Measurements from ENCODE around the gene TFDP2. TPM values are rescaled to one million over a fixed set of nuclear protein-coding genes. Genes with fewer than 3 reads are reported as not detected.
"Not testable (repeated sequence)": the region's sequence is repeated elsewhere in the genome, so short reads cannot be mapped to it uniquely, and the experiment has no call there.

TFDP2 gene
- total RNA-seq, 2 donors from 2014 or later, result 22.1 to 31.9 TPM

GRCh38 chr3:141986548-141987107 is 162.7 kb downstream of the TFDP2 start:
- ATAC-seq, result no peak
- H3K9me3 ChIP-seq (ENCODE audit: control insufficient read depth, low read length, poor library complexity, severe bottlenecking), result no peaks in the 10 kb centered on the region
- Mint-ChIP-seq H3K27me3 (no peaks in the 10 kb centered on the region), H3K4me1 (peaks cover 3% of the 10 kb centered on the region), H3K4me3 (no peak overlapping the region), H3K36me3 (ENCODE audit: low read depth) (peaks cover 4% of the 10 kb centered on the region), H3K27ac (no peak overlapping the region)
- no peak for DNase-seq

DNA sequence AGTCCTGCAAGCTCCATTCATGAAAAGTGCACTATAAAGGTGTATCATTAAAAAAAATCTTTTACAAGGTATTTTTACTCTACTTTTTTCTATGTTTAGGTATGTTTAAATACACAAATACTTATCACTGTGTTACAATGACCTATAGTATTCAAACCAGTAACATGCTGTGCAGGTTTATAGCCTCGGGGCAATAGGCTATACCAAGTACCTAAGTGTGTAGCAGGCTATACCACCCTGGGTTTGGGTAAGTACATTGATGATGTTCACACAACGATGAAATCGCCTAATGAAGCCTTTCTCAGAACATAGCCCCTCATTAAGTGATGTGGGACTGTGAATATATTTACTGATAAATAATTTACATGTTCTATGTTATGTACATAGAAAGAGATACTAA is 168.3 kb downstream of the TFDP2 start:
- DNase-seq (no peak), ATAC-seq (no peak)
- no peaks in the 10 kb centered on the region for H3K27me3 Mint-ChIP-seq
- peaks cover 8% of the 10 kb centered on the region for H3K36me3 Mint-ChIP-seq (ENCODE audit: low read depth)
- no peaks in the 10 kb centered on the region for H3K4me1 Mint-ChIP-seq
- no peak overlapping the region for H3K27ac Mint-ChIP-seq
- no peaks in the 10 kb centered on the region for H3K9me3 ChIP-seq (ENCODE audit: control insufficient read depth, low read length, poor library complexity, severe bottlenecking)
- no peak overlapping the region for H3K4me3 Mint-ChIP-seq

DNA sequence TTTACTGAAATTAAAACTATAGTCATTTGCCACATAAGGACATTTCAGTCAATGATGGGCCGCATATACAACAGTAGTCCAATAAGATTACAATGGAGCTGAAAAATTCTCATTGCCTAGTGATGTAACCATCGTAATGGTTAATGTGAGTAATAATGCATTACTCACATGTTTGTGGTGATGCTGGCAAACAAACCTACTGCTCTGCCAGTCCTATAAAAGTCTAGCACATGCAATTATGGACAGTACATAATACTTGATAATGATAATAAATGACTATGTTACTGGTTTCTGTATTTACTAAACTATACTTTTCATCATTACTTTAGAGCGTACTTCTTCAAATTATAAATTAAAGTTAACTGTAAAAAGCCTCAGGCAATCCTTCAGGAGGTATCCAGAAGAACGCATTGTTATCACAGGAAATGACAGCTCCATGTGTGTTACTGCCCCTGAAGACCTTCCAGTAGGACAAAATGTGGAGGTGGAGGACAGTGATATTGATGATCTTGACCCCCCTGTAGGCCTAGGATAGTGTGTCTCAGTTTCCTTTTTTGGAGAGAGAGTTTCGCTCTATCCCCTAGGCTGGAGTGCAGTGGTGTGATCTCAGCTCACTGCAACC is 170.2 kb downstream of the TFDP2 start:
- Mint-ChIP-seq H3K27me3 (no peaks in the 10 kb centered on the region), H3K27ac (no peak overlapping the region), H3K4me3 (no peak overlapping the region), H3K4me1 (no peaks in the 10 kb centered on the region), H3K36me3 (ENCODE audit: low read depth) (peaks cover 8% of the 10 kb centered on the region)
- no peaks in the 10 kb centered on the region for H3K9me3 ChIP-seq (ENCODE audit: control insufficient read depth, low read length, poor library complexity, severe bottlenecking)
- DNase-seq (no peak), ATAC-seq (no peak)

GRCh38 chr3:141974777-141975176 is 174.6 kb downstream of the TFDP2 start:
- not testable (repeated sequence) for H3K27me3 Mint-ChIP-seq; H3K36me3 Mint-ChIP-seq (ENCODE audit: low read depth); H3K4me1 Mint-ChIP-seq; H3K4me3 Mint-ChIP-seq; H3K9me3 ChIP-seq (ENCODE audit: control insufficient read depth, low read length, poor library complexity, severe bottlenecking); H3K27ac Mint-ChIP-seq; ATAC-seq; DNase-seq

- Mint-ChIP-seq H3K36me3 (ENCODE audit: low read depth) (peaks cover 4% of the 10 kb centered on the region), H3K27ac (no peak overlapping the region), H3K27me3 (no peaks in the 10 kb centered on the region), H3K4me3 (no peak overlapping the region), H3K4me1 (no peaks in the 10 kb centered on the region)
- ATAC-seq (no peak), DNase-seq (no peak)
- H3K9me3 ChIP-seq (ENCODE audit: control insufficient read depth, low read length, poor library complexity, severe bottlenecking), result no peaks in the 10 kb centered on the region
These were observed 176.9 kb downstream of the TFDP2 start for GRCh38 chr3:141972399-141972798.

- Mint-ChIP-seq H3K4me3 (no peak overlapping the region), H3K27me3 (no peaks in the 10 kb centered on the region), H3K27ac (no peak overlapping the region), H3K4me1 (no peaks in the 10 kb centered on the region), H3K36me3 (ENCODE audit: low read depth) (peaks cover 4% of the 10 kb centered on the region)
- no peaks in the 10 kb centered on the region for H3K9me3 ChIP-seq (ENCODE audit: control insufficient read depth, low read length, poor library complexity, severe bottlenecking)
- no peak for DNase-seq
- no peak for ATAC-seq
These were observed 177.8 kb downstream of the TFDP2 start for GRCh38 chr3:141971571-141971970.

GRCh38 chr3:141969711-141970110 is 179.6 kb downstream of the TFDP2 start:
- Mint-ChIP-seq H3K4me3 (no peak overlapping the region), H3K27me3 (no peaks in the 10 kb centered on the region), H3K4me1 (peaks cover 2% of the 10 kb centered on the region), H3K36me3 (ENCODE audit: low read depth) (no peaks in the 10 kb centered on the region), H3K27ac (no peak overlapping the region)
- DNase-seq (no peak), ATAC-seq (no peak)
- no peaks in the 10 kb centered on the region for H3K9me3 ChIP-seq (ENCODE audit: control insufficient read depth, low read length, poor library complexity, severe bottlenecking)

DNA sequence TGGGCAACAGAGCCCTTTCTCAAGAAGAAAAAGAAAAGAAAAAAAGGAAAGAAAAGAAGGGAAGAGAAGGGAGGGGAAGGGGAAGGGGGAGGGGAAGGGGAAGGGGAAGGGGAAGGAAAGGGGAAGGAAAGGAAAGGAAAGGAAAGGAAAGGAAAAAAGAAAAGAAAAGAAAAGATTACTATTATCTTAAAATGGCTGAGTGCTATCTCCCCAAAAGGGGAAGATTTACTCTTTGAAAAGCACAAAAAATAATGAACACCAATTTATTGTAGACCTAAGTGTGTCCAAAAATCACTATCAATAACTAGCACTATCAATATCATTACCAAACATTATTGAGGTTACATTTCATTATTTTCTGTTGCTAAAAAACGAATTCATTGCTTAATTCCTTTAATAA is 183.9 kb downstream of the TFDP2 start:
- Mint-ChIP-seq H3K4me1 (peaks cover 2% of the 10 kb centered on the region), H3K27ac (no peak overlapping the region)
- ATAC-seq, result no peak

DNA sequence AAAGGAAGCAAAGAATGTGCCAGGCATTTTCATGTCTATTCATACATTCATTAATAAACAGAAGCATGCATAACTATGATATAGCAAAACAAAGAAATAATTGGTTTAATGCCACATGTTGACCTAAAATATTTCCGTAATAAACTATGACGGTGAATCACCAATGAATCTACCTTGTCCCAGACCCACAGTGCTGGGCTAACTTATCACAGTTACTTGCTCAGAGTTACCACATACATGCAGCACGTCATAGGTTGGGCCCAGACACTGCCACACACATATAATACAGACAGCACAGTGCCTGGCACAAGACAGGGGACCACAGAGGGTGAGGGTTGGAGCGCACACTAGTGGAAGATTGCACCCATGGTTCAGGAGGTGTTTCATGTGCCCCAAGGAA is 186.0 kb downstream of the TFDP2 start:
- DNase-seq (no peak), ATAC-seq (no peak)
- H3K4me3 Mint-ChIP-seq, result no peak overlapping the region
- no peaks in the 10 kb centered on the region for H3K36me3 Mint-ChIP-seq (ENCODE audit: low read depth)
- no peak overlapping the region for H3K27ac Mint-ChIP-seq
- H3K4me1 Mint-ChIP-seq, result peaks cover 2% of the 10 kb centered on the region
- no peaks in the 10 kb centered on the region for H3K27me3 Mint-ChIP-seq
- H3K9me3 ChIP-seq (ENCODE audit: control insufficient read depth, low read length, poor library complexity, severe bottlenecking), result no peaks in the 10 kb centered on the region

More for the DNA sequence above, 183.9 kb downstream of the TFDP2 start:
- DNase-seq, result no peak
- Mint-ChIP-seq H3K36me3 (ENCODE audit: low read depth) (no peaks in the 10 kb centered on the region), H3K4me3 (no peak overlapping the region), H3K27me3 (no peaks in the 10 kb centered on the region)
- H3K9me3 ChIP-seq (ENCODE audit: control insufficient read depth, low read length, poor library complexity, severe bottlenecking), result no peaks in the 10 kb centered on the region

GRCh38 chr3:141960731-141961130 is 188.6 kb downstream of the TFDP2 start:
- H3K4me1 Mint-ChIP-seq, result peaks cover 2% of the 10 kb centered on the region
- H3K9me3 ChIP-seq (ENCODE audit: control insufficient read depth, low read length, poor library complexity, severe bottlenecking), result no peaks in the 10 kb centered on the region
- DNase-seq (no peak), ATAC-seq (no peak)
- H3K4me3 Mint-ChIP-seq, result no peak overlapping the region
- H3K27ac Mint-ChIP-seq, result no peak overlapping the region
- H3K27me3 Mint-ChIP-seq, result no peaks in the 10 kb centered on the region
- no peaks in the 10 kb centered on the region for H3K36me3 Mint-ChIP-seq (ENCODE audit: low read depth)

DNA sequence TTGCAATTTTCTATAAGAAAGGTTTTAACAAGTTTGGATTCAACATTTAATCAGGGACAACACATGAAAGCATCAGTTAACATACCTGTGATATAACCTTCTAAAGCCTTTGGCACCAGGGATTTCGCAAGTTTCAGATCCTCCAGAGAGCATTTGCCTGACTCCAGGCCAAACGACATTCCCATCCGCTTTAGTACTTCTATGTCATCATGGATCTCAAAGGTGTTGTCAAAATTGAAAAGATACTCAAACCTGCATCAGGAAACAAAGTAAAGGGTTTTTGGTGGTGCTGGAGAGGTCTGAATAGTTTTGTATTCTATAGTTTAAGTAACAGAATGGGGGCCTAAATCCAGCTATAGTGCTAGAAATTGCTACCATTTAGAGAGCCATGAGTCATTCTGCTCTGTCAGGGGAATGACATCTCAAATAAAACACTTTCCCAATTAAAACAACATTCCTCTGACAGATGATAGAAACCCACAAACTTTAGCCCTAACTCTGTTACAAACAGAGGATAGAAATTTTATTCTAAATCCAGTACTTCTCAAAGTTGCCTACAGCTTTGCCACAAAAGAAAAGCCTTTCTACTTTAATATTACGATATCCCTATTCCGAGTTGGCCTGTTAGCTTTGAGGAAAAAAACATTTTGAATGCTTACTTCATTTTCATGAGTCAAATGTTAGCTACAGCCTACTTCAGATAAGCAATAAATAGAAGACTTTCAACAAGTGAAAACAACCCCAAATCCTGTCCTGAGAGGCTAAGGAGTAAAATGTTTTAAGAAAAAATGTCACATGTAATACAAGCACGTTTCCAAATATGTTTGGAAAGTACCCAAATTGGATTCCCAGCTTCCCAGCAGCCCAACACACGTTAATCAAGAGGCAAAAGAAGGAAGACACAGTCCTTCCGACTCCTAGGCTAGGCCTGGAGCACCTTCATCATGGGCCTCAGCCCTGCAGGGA is 189.5 kb downstream of the TFDP2 start:
- Mint-ChIP-seq H3K36me3 (ENCODE audit: low read depth) (no peaks in the 10 kb centered on the region), H3K4me3 (no peak overlapping the region), H3K27ac (no peak overlapping the region), H3K27me3 (no peaks in the 10 kb centered on the region), H3K4me1 (peaks cover 5% of the 10 kb centered on the region)
- ATAC-seq (no peak), DNase-seq (no peak)
- H3K9me3 ChIP-seq (ENCODE audit: control insufficient read depth, low read length, poor library complexity, severe bottlenecking), result no peaks in the 10 kb centered on the region

- ATAC-seq (no peak), DNase-seq (no peak)
- Mint-ChIP-seq H3K27me3 (no peaks in the 10 kb centered on the region), H3K4me1 (peaks cover 5% of the 10 kb centered on the region), H3K27ac (no peak overlapping the region), H3K4me3 (peak overlapping the region; percentile 41), H3K36me3 (ENCODE audit: low read depth) (peaks cover 2% of the 10 kb centered on the region)
- no peaks in the 10 kb centered on the region for H3K9me3 ChIP-seq (ENCODE audit: control insufficient read depth, low read length, poor library complexity, severe bottlenecking)
These were observed 194.2 kb downstream of the TFDP2 start for GRCh38 chr3:141955175-141955574.

GRCh38 chr3:141952611-141953010 is 196.7 kb downstream of the TFDP2 start:
- DNase-seq, result no peak
- Mint-ChIP-seq H3K27ac (peak overlapping the region; percentile 34), H3K4me1 (peaks cover 5% of the 10 kb centered on the region), H3K27me3 (no peaks in the 10 kb centered on the region), H3K4me3 (no peak overlapping the region), H3K36me3 (ENCODE audit: low read depth) (peaks cover 2% of the 10 kb centered on the region)
- no peaks in the 10 kb centered on the region for H3K9me3 ChIP-seq (ENCODE audit: control insufficient read depth, low read length, poor library complexity, severe bottlenecking)
- ATAC-seq, result no peak
